ENCODE data around the gene SLC2A14. TPM values are rescaled to one million over a fixed set of nuclear protein-coding genes. Genes with fewer than 3 reads are reported as not detected.
"Not testable (repeated sequence)": the region's sequence is repeated elsewhere in the genome, so short reads cannot be mapped to it uniquely, and the experiment has no call there.

SLC2A14 gene
- total RNA-seq, 4 donors from 2014 or later = 0.29 to 3.1 (median 0.39) TPM; not detected in 1

DNA sequence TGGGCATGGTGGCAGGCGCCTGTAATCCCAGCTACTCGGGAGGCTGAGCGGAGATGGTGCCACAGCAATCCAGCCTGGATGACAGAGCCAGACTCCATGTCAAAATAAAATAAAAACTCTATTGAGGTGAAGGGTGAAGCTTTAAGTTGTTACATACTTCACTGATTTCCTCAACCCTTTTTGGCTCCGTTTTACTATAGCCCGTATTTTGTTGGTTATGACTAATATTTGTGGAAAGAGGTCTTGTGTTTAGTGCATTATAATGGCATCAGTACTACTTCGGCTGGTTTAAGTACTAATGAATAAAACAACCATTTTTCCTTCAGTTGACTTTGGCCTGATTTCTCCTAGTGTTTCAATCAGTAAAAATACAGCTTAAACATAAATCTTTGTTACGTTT is 27.0 kb upstream of the SLC2A14 start:
- intact Hi-C loops (cut with DNase I) = no loop called here
- H3K36me3 ChIP-seq = no peaks in the 10 kb centered on the region
- no peak for DNase-seq (ENCODE audit: extremely low spot score)
- no peaks in the 10 kb centered on the region for H3K27me3 ChIP-seq
- no peak overlapping the region for H3K4me3 ChIP-seq
- no peaks in the 10 kb centered on the region for H3K9me3 ChIP-seq
- no peak overlapping the region for H3K27ac ChIP-seq (replicated peaks in 1 of 4)
- TF ChIP-seq EP300 (IDR thresholded peaks at IDR 0.05) = no peak
- TF ChIP-seq, protein P1, sequence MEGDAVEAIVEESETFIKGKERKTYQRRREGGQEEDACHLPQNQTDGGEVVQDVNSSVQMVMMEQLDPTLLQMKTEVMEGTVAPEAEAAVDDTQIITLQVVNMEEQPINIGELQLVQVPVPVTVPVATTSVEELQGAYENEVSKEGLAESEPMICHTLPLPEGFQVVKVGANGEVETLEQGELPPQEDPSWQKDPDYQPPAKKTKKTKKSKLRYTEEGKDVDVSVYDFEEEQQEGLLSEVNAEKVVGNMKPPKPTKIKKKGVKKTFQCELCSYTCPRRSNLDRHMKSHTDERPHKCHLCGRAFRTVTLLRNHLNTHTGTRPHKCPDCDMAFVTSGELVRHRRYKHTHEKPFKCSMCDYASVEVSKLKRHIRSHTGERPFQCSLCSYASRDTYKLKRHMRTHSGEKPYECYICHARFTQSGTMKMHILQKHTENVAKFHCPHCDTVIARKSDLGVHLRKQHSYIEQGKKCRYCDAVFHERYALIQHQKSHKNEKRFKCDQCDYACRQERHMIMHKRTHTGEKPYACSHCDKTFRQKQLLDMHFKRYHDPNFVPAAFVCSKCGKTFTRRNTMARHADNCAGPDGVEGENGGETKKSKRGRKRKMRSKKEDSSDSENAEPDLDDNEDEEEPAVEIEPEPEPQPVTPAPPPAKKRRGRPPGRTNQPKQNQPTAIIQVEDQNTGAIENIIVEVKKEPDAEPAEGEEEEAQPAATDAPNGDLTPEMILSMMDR (IDR thresholded peaks at IDR 0.05) = no peak
- no peak for TF ChIP-seq POLR2AphosphoS5 (IDR thresholded peaks at IDR 0.05)
- TF ChIP-seq POLR2A (IDR thresholded peaks at IDR 0.05; ENCODE audit: low read depth) = no peak
- WGBS = 90% methylated on average over 7 of the region's 7 CpGs
- no peaks in the 10 kb centered on the region for H3K4me1 ChIP-seq

DNA sequence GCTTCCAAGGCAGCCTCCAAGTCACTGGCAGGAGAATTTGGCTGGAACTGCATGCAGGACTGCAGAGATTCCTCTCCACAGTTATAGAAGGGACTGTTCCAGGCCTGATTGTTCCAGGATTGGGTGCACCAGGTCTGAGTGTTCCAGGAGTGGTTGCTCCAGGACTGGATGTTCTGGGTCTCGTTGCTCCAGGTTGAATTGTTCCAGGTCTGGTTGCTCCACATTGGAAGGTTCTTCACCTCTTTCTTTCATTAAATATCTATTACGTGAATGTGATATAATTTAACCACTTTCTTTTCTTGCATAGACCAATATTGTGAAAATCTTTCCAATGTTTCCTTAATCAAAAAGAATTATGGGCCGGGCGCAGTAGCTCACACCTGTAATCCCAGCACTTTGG is 24.0 kb upstream of the SLC2A14 start:
- H3K27ac ChIP-seq (replicated peaks in 1 of 4); H3K36me3 ChIP-seq; H3K27me3 ChIP-seq; DNase-seq (ENCODE audit: extremely low spot score); H3K9me3 ChIP-seq; intact Hi-C loops (cut with DNase I); H3K4me1 ChIP-seq; H3K4me3 ChIP-seq: not testable (repeated sequence)
- 90% methylated on average over 4 of the region's 4 CpGs for WGBS

DNA sequence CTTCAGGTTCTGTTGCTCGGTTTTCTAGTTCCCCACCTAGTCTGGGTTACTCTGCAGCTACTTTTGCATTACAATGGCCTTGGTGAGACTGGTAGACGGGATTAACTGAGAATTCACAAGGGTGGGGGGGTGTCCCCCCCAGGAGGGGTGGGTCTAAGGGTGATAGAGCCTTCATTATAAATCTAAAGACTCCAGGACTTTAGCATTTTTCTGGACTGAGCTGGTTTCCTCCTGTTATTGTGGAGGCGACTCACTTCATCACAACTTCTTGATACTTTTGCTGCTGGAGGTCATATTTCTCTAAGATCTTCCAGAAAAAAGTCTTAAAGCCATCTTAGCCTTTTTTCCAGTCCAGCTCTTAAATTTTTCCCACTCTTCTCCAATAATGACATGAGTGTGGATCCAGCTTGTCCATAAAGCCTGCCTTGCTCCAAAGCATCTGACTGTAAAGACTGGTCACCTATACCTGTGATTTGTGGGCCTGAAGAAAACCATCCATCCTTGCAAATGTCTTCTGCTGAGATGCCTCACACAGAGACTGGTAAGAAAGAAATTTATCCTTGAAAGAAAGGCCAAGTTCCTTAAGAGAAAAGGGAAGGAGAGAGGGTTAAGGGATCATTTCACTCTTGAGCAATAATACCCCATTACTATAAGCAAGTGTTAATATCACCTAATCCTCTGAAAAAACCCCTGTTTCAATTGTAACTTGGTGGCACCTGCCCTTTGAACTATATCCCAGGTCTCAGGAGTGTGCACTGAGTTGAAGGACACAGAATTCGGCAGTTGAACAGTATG is 19.7 kb upstream of the SLC2A14 start:
- Histone ChIP-seq H3K36me3 (no peaks in the 10 kb centered on the region), H3K27ac (replicated peaks in 1 of 4) (no peak overlapping the region), H3K27me3 (no peaks in the 10 kb centered on the region), H3K4me3 (no peak overlapping the region), H3K9me3 (no peaks in the 10 kb centered on the region), H3K4me1 (peaks cover 0 to 10% (median 3%) of the 10 kb centered on the region in 4 donors)
- no peak for DNase-seq (ENCODE audit: extremely low spot score)
- TF ChIP-seq, protein P1 (IDR thresholded peaks at IDR 0.05) = no peak
- TF ChIP-seq POLR2A (IDR thresholded peaks at IDR 0.05; ENCODE audit: low read depth) = no peak
- TF ChIP-seq EP300 (IDR thresholded peaks at IDR 0.05) = no peak
- TF ChIP-seq POLR2AphosphoS5 (IDR thresholded peaks at IDR 0.05) = no peak
- 84% methylated on average over 4 of the region's 4 CpGs for WGBS
- intact Hi-C loops (cut with DNase I) = no loop called here

DNA sequence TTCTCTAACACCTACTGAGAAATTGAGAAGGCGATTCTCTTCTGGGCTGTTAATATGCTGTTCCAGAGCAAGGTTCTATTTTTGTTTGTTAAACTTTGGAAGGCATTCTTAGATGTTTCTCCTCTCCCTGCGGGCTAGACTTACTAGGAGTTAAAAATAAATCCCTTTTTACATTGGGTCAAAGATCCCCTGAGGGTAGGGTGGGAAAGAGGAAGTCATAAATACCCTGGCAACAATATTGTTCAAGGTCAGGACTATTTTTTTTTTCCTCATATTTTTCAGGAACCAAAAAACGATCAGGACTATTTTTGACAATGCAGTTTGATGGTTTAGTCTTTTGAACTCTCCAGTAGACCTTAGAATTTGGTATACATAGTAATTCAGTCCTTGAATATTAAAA is 12.0 kb upstream of the SLC2A14 start:
- TF ChIP-seq, protein P1 (IDR thresholded peaks at IDR 0.05) = no peak
- TF ChIP-seq EP300 (IDR thresholded peaks at IDR 0.05) (no peak), POLR2A (IDR thresholded peaks at IDR 0.05; ENCODE audit: low read depth) (no peak)
- Histone ChIP-seq H3K27ac (replicated peaks in 1 of 4) (no peak overlapping the region), H3K36me3 (no peaks in the 10 kb centered on the region), H3K4me1 (no peaks in the 10 kb centered on the region), H3K27me3 (no peaks in the 10 kb centered on the region), H3K4me3 (no peak overlapping the region), H3K9me3 (no peaks in the 10 kb centered on the region)
- intact Hi-C loops (cut with DNase I) = no loop called here
- WGBS = 54% methylated on average over 3 of the region's 3 CpGs
- no peak for DNase-seq (ENCODE audit: extremely low spot score)

DNA sequence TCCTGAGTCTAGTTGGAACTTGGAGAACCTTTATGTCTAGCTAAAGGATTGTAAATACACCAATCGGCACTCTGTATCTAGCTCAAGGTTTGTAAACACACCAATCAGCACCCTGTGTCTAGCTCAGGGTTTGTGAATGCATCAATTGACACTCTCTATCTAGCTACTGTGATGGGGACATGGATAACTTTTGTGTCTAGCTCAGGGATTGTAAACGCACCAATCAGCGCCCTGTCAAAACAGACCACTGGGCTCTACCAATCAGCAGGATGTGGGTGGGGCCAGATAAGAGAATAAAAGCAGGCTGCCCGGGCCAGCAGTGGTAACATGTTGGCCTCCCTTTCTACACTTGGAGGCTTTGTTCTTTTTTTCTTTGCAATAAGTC is 9.0 kb upstream of the SLC2A14 start:
- 85% methylated on average over 4 of the region's 4 CpGs for WGBS
- H3K9me3 ChIP-seq; intact Hi-C loops (cut with DNase I); H3K4me3 ChIP-seq; H3K27ac ChIP-seq (replicated peaks in 1 of 4); H3K27me3 ChIP-seq; H3K4me1 ChIP-seq; DNase-seq (ENCODE audit: extremely low spot score); H3K36me3 ChIP-seq: not testable (repeated sequence)

DNA sequence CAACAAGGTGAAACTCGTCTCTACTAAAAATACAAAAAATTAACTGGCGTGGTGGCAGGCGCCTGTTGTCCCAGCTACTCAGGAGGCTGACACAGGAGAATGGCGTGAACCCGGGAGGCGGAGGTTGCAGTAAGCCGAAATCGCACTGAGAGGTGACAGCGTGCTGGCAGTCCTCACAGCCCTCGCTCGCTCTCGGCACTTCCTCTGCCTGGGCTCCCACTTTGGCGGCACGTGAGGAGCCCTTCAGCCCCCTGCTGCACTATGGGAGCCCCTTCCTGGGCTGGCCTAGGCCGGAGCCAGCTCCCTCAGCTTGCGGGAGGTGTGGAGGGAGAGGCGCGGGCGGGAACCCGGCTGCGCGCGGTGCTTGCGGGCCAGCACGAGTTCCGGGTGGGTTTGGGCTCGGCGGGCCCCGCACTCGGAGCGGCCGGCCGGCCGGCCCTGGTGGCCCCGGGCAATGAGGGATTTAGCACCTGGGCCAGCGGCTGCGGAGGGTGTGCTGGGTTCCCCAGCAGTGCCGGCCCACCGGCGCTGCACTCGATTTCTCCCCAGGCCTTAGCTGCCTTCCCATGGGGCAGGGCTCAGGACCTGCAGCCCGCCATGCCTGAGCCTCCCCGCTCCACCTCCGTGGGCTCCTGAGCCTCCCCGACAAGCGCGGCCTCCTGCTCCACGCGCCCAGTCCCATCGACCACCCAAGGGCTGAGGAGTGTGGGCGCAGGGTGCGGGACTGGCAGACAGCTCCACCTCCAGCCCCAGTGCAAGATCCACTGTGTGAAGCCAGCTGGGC is 8.4 kb upstream of the SLC2A14 start:
- H3K9me3 ChIP-seq; H3K36me3 ChIP-seq; H3K27me3 ChIP-seq; intact Hi-C loops (cut with DNase I); H3K27ac ChIP-seq (replicated peaks in 1 of 4); H3K4me3 ChIP-seq; H3K4me1 ChIP-seq; DNase-seq (ENCODE audit: extremely low spot score): not testable (repeated sequence)
- 93% methylated on average over 27 of the region's 52 CpGs for WGBS
